H1 (cell line): ENCODE data around the gene ALDH4A1. TPM values are rescaled to one million over a fixed set of nuclear protein-coding genes. Genes with fewer than 3 reads are reported as not detected.

ENCODE experiments used
- ATF3 ChIP-seq: IDR thresholded peaks from 2 replicates; pipeline ENCODE4 v1.6.1; 2011; ENCODE audit warnings: low read depth, mild to moderate bottlenecking, low read length; ENCODE audit not compliant: insufficient read depth
- BACH1 ChIP-seq: IDR thresholded peaks from 2 replicates; pipeline ENCODE4 v1.6.1; 2012; ENCODE audit warnings: low read length, improper control_type of control experiment
- CBX5 ChIP-seq: fragments of 300-800, 300-1000 bp; sonication (generic); IDR thresholded peaks from 2 replicates; pipeline ENCODE4 v1.7.1; 2016; ENCODE audit warnings: antibody characterized with exemption, low read length, low read depth
- CHD7 ChIP-seq: fragments of 300-600 bp; sonication (generic); IDR thresholded peaks from 2 replicates; pipeline ENCODE4 v1.7.1; 2012; ENCODE audit warnings: low read length, moderate library complexity, mild to moderate bottlenecking, inconsistent platforms; ENCODE audit not compliant: insufficient replicate concordance
- EGR1 ChIP-seq: IDR thresholded peaks from 2 replicates; pipeline ENCODE4 v1.6.1; 2011; ENCODE audit warnings: low read depth, low read length, borderline replicate concordance
- MAFK ChIP-seq: IDR thresholded peaks from 2 replicates; pipeline ENCODE4 v1.6.1; 2012; ENCODE audit warnings: low read depth, mild to moderate bottlenecking, improper control_type of control experiment, low read length
- RNF2 ChIP-seq: fragments of 200-900, 300-1000 bp; sonication (generic); IDR thresholded peaks from 2 replicates; pipeline ENCODE4 v1.7.1; 2016; ENCODE audit warnings: borderline replicate concordance, low read depth, mild to moderate bottlenecking, antibody characterized with exemption, low read length; ENCODE audit not compliant: poor library complexity, severe bottlenecking; ENCODE audit errors: missing control alignments
- SIN3A ChIP-seq, 2 experiments: IDR thresholded peaks in 1 of 2; conservative IDR thresholded peaks in 1 of 2; 2 replicates each; pipeline ENCODE4 v1.6.1; 2011 to 2012; ENCODE audit warnings: low read length in 2 of 2, improper control_type of control experiment in 1 of 2, low read depth in 1 of 2, mild to moderate bottlenecking in 1 of 2
- SIX5 ChIP-seq: IDR thresholded peaks from 2 replicates; pipeline ENCODE4 v1.6.1; 2011; ENCODE audit warnings: mild to moderate bottlenecking, low read depth, low read length
- TAF1 ChIP-seq: IDR thresholded peaks from 2 replicates; pipeline ENCODE4 v1.6.1; 2011; ENCODE audit warnings: mild to moderate bottlenecking, low read depth, low read length
- TAF7 ChIP-seq: optimal IDR thresholded peaks from 2 replicates; pipeline ENCODE3; 2011; ENCODE audit warnings: low read depth, mild to moderate bottlenecking, inconsistent platforms, low read length, moderate library complexity, borderline replicate concordance
- polyA plus RNA-seq, 7 experiments: library from polyadenylated mRNA; depleted of rRNA in 3 of 7; stranded (reverse) in 5 of 7; unstranded in 2 of 7; fragments of >200 nt in 5 of 7; fragments of 200-250 nt in 2 of 7; gene quantifications; 1 replicate in 5 of 7; 2 replicates in 1 of 7; 4 replicates in 1 of 7; pipeline versions ENCODE4 v1.2.1 to v1.2.3, GENCODE V29; 2011 to 2013; ENCODE audit warnings: missing spikeins in 2 of 7, mixed read lengths in 2 of 7
- total RNA-seq: library from RNA; stranded (reverse); fragmentation: NEBNext Ultra II Directional; extraction: Animal tissue kit (Norgen Biotek cat#: 25700); gene quantifications from 2 replicates; pipeline ENCODE4 v1.2.1, GENCODE V29; 2021

ALDH4A1 gene
- total and polyA plus RNA-seq, 2 of the 8 experiments (the other 6 are each of a cell fraction or from before 2014, with no cell fraction given): 30.3 to 35.9 TPM

DNA sequence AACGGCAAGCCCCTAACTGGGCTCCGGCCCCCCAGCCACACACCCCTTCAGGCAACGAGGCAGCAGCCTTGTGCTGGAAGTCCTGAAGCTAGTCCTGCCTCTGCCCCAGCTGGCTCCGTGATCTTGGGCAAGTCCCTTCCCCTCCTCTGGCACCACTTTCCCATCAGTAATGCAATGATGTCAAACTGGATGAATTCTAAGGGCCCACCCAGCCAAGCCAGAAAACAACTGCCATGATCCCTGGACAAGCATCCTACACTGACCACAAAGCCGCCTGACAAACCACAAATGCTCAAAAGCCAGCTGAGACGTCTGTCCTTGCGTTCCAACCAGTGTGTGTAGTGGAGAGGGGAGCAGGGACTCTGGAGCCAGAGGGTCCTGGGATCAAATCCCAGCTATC lies 27.3 kb upstream of the ALDH4A1 start (continued):
- TF ChIP-seq CHD7 (no peak), SIX5 (no peak), BACH1 (no peak), RNF2 (no peak), MAFK (no peak), ATF3 (no peak), SIN3A (conservative IDR thresholded peaks at IDR 0.05 in 1 of 2, IDR thresholded peaks at IDR 0.05 in 1 of 2; ENCODE audit: low read depth in 1 of 2, low read length in 2 of 2) (no peak), EGR1 (no peak), TAF1 (no peak), CBX5 (no peak), TAF7 (no peak)
